Activated B cell treated with CpG ODN at 0.5 μM for 24 hours (primary cell): ENCODE data around the gene ZNF610. TPM values are rescaled to one million over a fixed set of nuclear protein-coding genes. Genes with fewer than 3 reads are reported as not detected.

Source experiments
- ATAC-seq: fragments of 200-7000 bp; cut with Tn5 transposase; one replicate; pipeline ENCODE4 v1.10.0; 2021; ENCODE audit warnings: low read depth, mild to moderate bottlenecking, moderate library complexity
- CTCF ChIA-PET: fragments of 350-600 bp; sonication (Branson Sonifier 250); formaldehyde crosslinking; loops from one replicate; lab custom pipeline; 2021; ENCODE audit warnings: antibody characterized with exemption; lab: Charles Lee
- POLR2A ChIA-PET: fragments of 350-600 bp; sonication (Branson Sonifier 250); formaldehyde crosslinking; loops from one replicate; lab custom pipeline; 2021; ENCODE audit warnings: antibody characterized with exemption; lab: Charles Lee
- DNase-seq: peaks from one replicate; pipeline ENCODE4 v3.0.0; 2022
- H3K27ac Mint-ChIP-seq: one replicate; pipeline ENCODE4 v1.8.0; 2020; ENCODE audit warnings: mixed read lengths
- H3K27me3 Mint-ChIP-seq: one replicate; pipeline ENCODE4 v1.8.0; 2021; ENCODE audit warnings: mixed read lengths
- H3K36me3 Mint-ChIP-seq: one replicate; pipeline ENCODE4 v1.8.0; 2021; ENCODE audit warnings: low read depth, mixed read lengths
- H3K4me1 Mint-ChIP-seq: one replicate; pipeline ENCODE4 v1.8.0; 2021; ENCODE audit warnings: mixed read lengths
- H3K4me3 Mint-ChIP-seq: one replicate; pipeline ENCODE4 v1.8.0; 2020; ENCODE audit warnings: mild to moderate bottlenecking, mixed read lengths
- H3K9me3 Mint-ChIP-seq: one replicate; pipeline ENCODE4 v1.8.0; 2020; ENCODE audit warnings: mixed read lengths
- CTCF ChIP-seq: fragments of 200-600 bp; IDR thresholded peaks from one replicate; pipeline ENCODE4 v1.8.0; 2022; ENCODE audit warnings: antibody characterized with exemption, mild to moderate bottlenecking
- intact Hi-C: fragments of 100-400 bp; cut with micrococcal nuclease; formaldehyde crosslinking; loops from one replicate; pipeline ENCODE4 v1.15.1; 2024
- total RNA-seq: library from RNA; stranded (reverse); gene quantifications from 2 replicates; pipeline ENCODE4 v1.2.3, GENCODE V29; 2022

The ZNF610 gene
- total RNA-seq, 1 donor from 2014 or later, result 2.0 TPM

- intact Hi-C loops, result loop anchor here (1.0 to 10.0 kb wide), 8 partner anchors 28 to 1038 kb away; partner anchors contain the start of genes ZNF528, ZNF610, ZNF614 and ZNF766
- DNase-seq (peak; percentile 78), ATAC-seq (peak; percentile 80)
- Mint-ChIP-seq H3K9me3 (peaks cover 24% of the 10 kb centered on the region), H3K27me3 (no peaks in the 10 kb centered on the region), H3K36me3 (peaks cover 51% of the 10 kb centered on the region), H3K4me3 (peak within 1 kb of the TSS; percentile 98), H3K27ac (peak within 1 kb of the TSS; percentile 98), H3K4me1 (peaks cover 21% of the 10 kb centered on the region)
- POLR2A ChIA-PET, result interaction anchor here (1.1 kb wide), 1 partner anchor 28 kb away, joined by 6 read pairs; the partner anchor contains the start of gene ZNF766
- CTCF ChIA-PET, result no interaction called here
- no peak for TF ChIP-seq CTCF
Measured at GRCh38 chr19:52296773-52297600, 39.1 kb upstream of the ZNF610 start, which contains the start of gene ZNF480. ZNF480 (plus strand) TSS chr19:52297169; CDS start chr19:52300413, 3,244 bp downstream.

GRCh38 chr19:52297601-52298364 lies 38.3 kb upstream of the ZNF610 start:
- ChIA-PET POLR2A (interaction anchor here (0.5 kb wide), 1 partner anchor 558 kb away, joined by 6 read pairs; no protein-coding TSS in a partner anchor), CTCF (no interaction called here)
- H3K27me3 Mint-ChIP-seq, result no peaks in the 10 kb centered on the region
- ATAC-seq, result no peak
- H3K36me3 Mint-ChIP-seq, result peaks cover 53% of the 10 kb centered on the region
- H3K9me3 Mint-ChIP-seq, result peaks cover 28% of the 10 kb centered on the region
- TF ChIP-seq CTCF, result no peak
- peak overlapping the region; percentile 98 for H3K4me3 Mint-ChIP-seq
- peak overlapping the region; percentile 98 for H3K27ac Mint-ChIP-seq
- intact Hi-C loops, result loop anchor here (1.0 to 10.0 kb wide), 7 partner anchors 28 to 1037 kb away; partner anchors contain the start of genes ZNF528, ZNF614, ZNF766 and ZNF808
- peaks cover 21% of the 10 kb centered on the region for H3K4me1 Mint-ChIP-seq
- DNase-seq, result no peak

- H3K9me3 Mint-ChIP-seq, result peaks cover 50% of the 10 kb centered on the region
- ChIA-PET POLR2A (no interaction called here), CTCF (no interaction called here)
- peaks cover 89% of the 10 kb centered on the region for H3K36me3 Mint-ChIP-seq
- no peak overlapping the region for H3K27ac Mint-ChIP-seq
- H3K4me3 Mint-ChIP-seq, result no peak overlapping the region
- ATAC-seq (no peak), DNase-seq (no peak)
- intact Hi-C loops, result no loop called here
- H3K27me3 Mint-ChIP-seq, result no peaks in the 10 kb centered on the region
- H3K4me1 Mint-ChIP-seq, result no peaks in the 10 kb centered on the region
- no peak for TF ChIP-seq CTCF
Measured at GRCh38 chr19:52307275-52307674, 28.8 kb upstream of the ZNF610 start.

- Mint-ChIP-seq H3K9me3 (peaks cover 54% of the 10 kb centered on the region), H3K27me3 (no peaks in the 10 kb centered on the region), H3K27ac (no peak overlapping the region), H3K36me3 (peaks cover 84% of the 10 kb centered on the region), H3K4me3 (no peak overlapping the region), H3K4me1 (no peaks in the 10 kb centered on the region)
- CTCF ChIA-PET, result no interaction called here
- intact Hi-C loops, result no loop called here
- TF ChIP-seq CTCF, result no peak
- POLR2A ChIA-PET, result no interaction called here
- DNase-seq (no peak), ATAC-seq (no peak)
Measured at GRCh38 chr19:52322429-52322828, 13.6 kb upstream of the ZNF610 start.
